SK-N-SH (cell line): ENCODE measurements around the gene ARHGAP6.

Experiments
- CHD2 ChIP-seq: fragments of 150-350 bp; IDR thresholded peaks from 2 replicates; pipeline ENCODE4 v1.6.1; 2018; ENCODE audit warnings: low read length; ENCODE audit not compliant: partially characterized antibody
- CTCF ChIP-seq: fragments of 200-600 bp; sonication (generic); IDR thresholded peaks from 2 replicates; pipeline ENCODE4 v1.6.1; 2017; ENCODE audit warnings: antibody characterized with exemption, mild to moderate bottlenecking, moderate library complexity
- IRF3 ChIP-seq: fragments of 150-350 bp; IDR thresholded peaks from 2 replicates; pipeline ENCODE4 v1.6.1; 2016; ENCODE audit warnings: mild to moderate bottlenecking, low read depth, low read length
- MXI1 ChIP-seq: IDR thresholded peaks from 2 replicates; pipeline ENCODE4 v1.6.1; 2012; ENCODE audit warnings: mild to moderate bottlenecking, low read depth, low read length, improper control_type of control experiment
- POLR2AphosphoS5 ChIP-seq: IDR thresholded peaks from 2 replicates; pipeline ENCODE4 v1.6.1; 2012; ENCODE audit warnings: low read depth, low read length
- RAD21 ChIP-seq: IDR thresholded peaks from 2 replicates; pipeline ENCODE4 v1.6.1; 2012; ENCODE audit warnings: mild to moderate bottlenecking, low read length
- RFX5 ChIP-seq: IDR thresholded peaks from 2 replicates; pipeline ENCODE4 v1.6.1; 2012; ENCODE audit warnings: mild to moderate bottlenecking, improper control_type of control experiment, low read length
- SMC3 ChIP-seq: IDR thresholded peaks from 2 replicates; pipeline ENCODE4 v1.6.1; 2012; ENCODE audit warnings: low read depth, low read length, improper control_type of control experiment

- TF ChIP-seq MXI1 (no peak), SMC3 (no peak), CTCF (no peak), RFX5 (no peak), CHD2 (no peak), IRF3 (no peak), POLR2AphosphoS5 (no peak), RAD21 (no peak)
Observed at GRCh38 chrX:11420851-11421250, 244.9 kb downstream of the ARHGAP6 start.
